GM21825 (cell line): ENCODE measurements around the gene MT1HL1.
"Not testable (repeated sequence)": the region's sequence is repeated elsewhere in the genome, so short reads cannot be mapped to it uniquely, and the experiment has no call there.

Experiments used
- ATAC-seq: cut with Tn5 transposase; IDR thresholded peaks from one replicate; pipeline ENCODE4 v1.9.1; 2021; ENCODE audit warnings: mild to moderate bottlenecking, moderate library complexity; ENCODE audit not compliant: unreplicated experiment

The MT1HL1 gene

GRCh38 chr1:237018896-237019295 lies 14.7 kb upstream of the MT1HL1 start:
- ATAC-seq = no peak

GRCh38 chr1:237016626-237017025 lies 12.4 kb upstream of the MT1HL1 start:
- ATAC-seq = no peak

- ATAC-seq = no peak
Observed at GRCh38 chr1:237013608-237014007, 9.4 kb upstream of the MT1HL1 start.

- no peak for ATAC-seq
Observed at GRCh38 chr1:237012788-237013383, 8.6 kb upstream of the MT1HL1 start.

GRCh38 chr1:237012361-237012760 lies 8.1 kb upstream of the MT1HL1 start:
- no peak for ATAC-seq

- no peak for ATAC-seq
Observed at GRCh38 chr1:237011432-237011831, 7.2 kb upstream of the MT1HL1 start.

GRCh38 chr1:237009611-237010010 lies 5.4 kb upstream of the MT1HL1 start:
- no peak for ATAC-seq

GRCh38 chr1:237007147-237007881 lies 3.1 kb upstream of the MT1HL1 start:
- no peak for ATAC-seq

GRCh38 chr1:237005674-237006073 lies 1.4 kb upstream of the MT1HL1 start:
- no peak for ATAC-seq

- no peak for ATAC-seq
Observed at GRCh38 chr1:237003516-237003915, 725 bp downstream of the MT1HL1 start.

- no peak for ATAC-seq
Observed at GRCh38 chr1:237000191-237000590, 4.0 kb downstream of the MT1HL1 start.

GRCh38 chr1:236998546-236998945 lies 5.7 kb downstream of the MT1HL1 start:
- ATAC-seq = no peak

- no peak for ATAC-seq
Observed at GRCh38 chr1:236997882-236998281, 6.4 kb downstream of the MT1HL1 start.

- ATAC-seq = no peak
Observed at GRCh38 chr1:236997361-236997760, 6.9 kb downstream of the MT1HL1 start.

- ATAC-seq = no peak
Observed at GRCh38 chr1:236994450-236994849, 9.8 kb downstream of the MT1HL1 start.

- ATAC-seq = no peak
Observed at GRCh38 chr1:236992449-236992848, 11.8 kb downstream of the MT1HL1 start.

- ATAC-seq = no peak
Observed at GRCh38 chr1:236990052-236990445, 14.2 kb downstream of the MT1HL1 start.

- no peak for ATAC-seq
Observed at GRCh38 chr1:236989290-236990051, 14.8 kb downstream of the MT1HL1 start.

GRCh38 chr1:236983818-236984217 lies 20.4 kb downstream of the MT1HL1 start:
- no peak for ATAC-seq

GRCh38 chr1:236982380-236982779 lies 21.9 kb downstream of the MT1HL1 start:
- ATAC-seq = no peak

GRCh38 chr1:236981431-236981830 lies 22.8 kb downstream of the MT1HL1 start:
- not testable (repeated sequence) for ATAC-seq

GRCh38 chr1:236980673-236981072 lies 23.6 kb downstream of the MT1HL1 start:
- ATAC-seq = no peak
